ENCODE measurements around the gene SVIP. TPM values are rescaled to one million over a fixed set of nuclear protein-coding genes. Genes with fewer than 3 reads are reported as not detected.

SVIP gene
- polyA plus RNA-seq (ENCODE audit: insufficient read length in 4 of 4) = 10 to 100 TPM; 16.9 to 46.2 (median 41.6) TPM

DNA sequence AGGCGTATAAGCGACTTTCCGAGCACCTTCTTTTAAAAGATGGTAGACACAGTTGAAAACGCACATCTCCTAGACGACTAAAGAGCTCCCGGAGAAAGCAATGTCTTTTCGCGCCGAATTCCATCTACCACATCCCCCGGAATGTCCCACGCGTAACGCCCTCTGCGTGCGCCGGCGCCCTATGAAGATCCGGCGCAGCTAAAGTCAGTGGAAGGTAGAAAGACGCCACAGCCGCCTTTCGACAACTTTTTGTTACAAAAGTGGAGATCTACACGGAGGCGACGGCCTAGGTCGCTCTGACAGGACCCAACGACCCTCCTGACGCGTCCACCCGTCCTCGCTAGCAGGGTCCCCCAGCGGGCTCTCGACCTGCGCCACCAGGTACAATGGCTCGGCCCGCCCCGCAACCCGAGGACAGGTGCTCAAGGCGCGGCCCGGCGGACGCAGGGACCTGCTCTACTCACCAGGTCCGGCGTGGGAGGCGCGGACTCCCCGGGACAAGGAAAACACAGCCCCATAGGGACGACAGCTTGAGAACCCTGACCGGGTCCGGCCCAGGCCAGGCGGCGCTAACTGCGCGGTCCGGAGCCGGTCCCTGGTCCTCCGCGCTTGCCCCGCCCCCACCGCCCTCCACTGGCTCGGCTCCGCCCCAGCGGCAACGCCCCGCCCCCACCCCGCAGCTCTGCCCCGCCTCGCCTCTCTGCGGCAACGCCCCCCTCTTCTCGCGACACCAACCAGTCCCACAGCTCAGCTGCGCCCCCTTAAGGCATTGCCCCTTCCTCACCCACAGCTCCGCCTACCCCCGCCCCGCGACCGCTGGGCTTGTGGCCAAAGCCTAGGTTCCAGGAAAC is at the start of gene SVIP:
Gene SVIP (minus strand): TSS at position 571 of the 851 bp plus-strand sequence. CDS start 53 bp downstream, at position 518.
- DNase-seq (ENCODE audit: low read depth in 4 of 4, low spot score in 3 of 4) = peak; percentile 71 to 84 (median 78)

DNA sequence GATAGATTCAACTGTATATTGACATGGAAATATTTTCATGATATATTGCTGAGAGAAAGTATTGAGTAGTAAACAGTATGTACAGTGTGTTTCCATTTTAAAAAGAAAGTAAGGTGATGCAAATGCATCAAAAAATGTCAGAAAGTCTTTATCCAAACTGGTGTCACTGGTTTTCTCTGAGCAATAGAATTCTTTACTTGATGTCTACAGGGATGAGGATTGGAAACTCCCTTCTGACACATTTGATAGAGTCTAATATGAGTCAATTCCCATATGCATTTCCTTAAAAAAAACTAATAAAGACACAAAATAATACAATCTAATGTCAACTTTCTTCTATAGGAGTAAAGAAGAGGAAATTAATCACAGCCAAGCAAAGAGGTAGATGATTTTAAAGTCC is 49.0 kb upstream of the SVIP start:
- no peak for DNase-seq (ENCODE audit: low read depth in 4 of 4, low spot score in 3 of 4)

- DNase-seq (ENCODE audit: low read depth in 4 of 4, low spot score in 3 of 4) = no peak
Measured at GRCh38 chr11:22878039-22878438, 48.4 kb upstream of the SVIP start.

- peak; percentile 50 to 72 (median 64) for DNase-seq (ENCODE audit: low read depth in 4 of 4, low spot score in 3 of 4)
Measured at GRCh38 chr11:22875869-22876473, 46.4 kb upstream of the SVIP start.

GRCh38 chr11:22869325-22869724 is 39.7 kb upstream of the SVIP start:
- DNase-seq (ENCODE audit: low read depth in 4 of 4, low spot score in 3 of 4) = no peak

- DNase-seq (ENCODE audit: low read depth in 4 of 4, low spot score in 3 of 4) = no peak
Measured at GRCh38 chr11:22860241-22860640, 30.6 kb upstream of the SVIP start, which contains the start of gene CCDC179. Gene CCDC179, minus strand, starts transcription at chr11:22860474. Its CDS starts 53 bp downstream, at chr11:22860421.

GRCh38 chr11:22859756-22860155 is 30.2 kb upstream of the SVIP start:
- no peak for DNase-seq (ENCODE audit: low read depth in 4 of 4, low spot score in 3 of 4)

GRCh38 chr11:22851477-22851876 is 21.9 kb upstream of the SVIP start:
- no peak for DNase-seq (ENCODE audit: low read depth in 4 of 4, low spot score in 3 of 4)

- no peak for DNase-seq (ENCODE audit: low read depth in 4 of 4, low spot score in 3 of 4)
Measured at GRCh38 chr11:22846726-22847125, 17.1 kb upstream of the SVIP start.

GRCh38 chr11:22832315-22833015 is 2.9 kb upstream of the SVIP start:
- no peak for DNase-seq (ENCODE audit: low read depth in 4 of 4, low spot score in 3 of 4)

- no peak for DNase-seq (ENCODE audit: low read depth in 4 of 4, low spot score in 3 of 4)
Measured at GRCh38 chr11:22830082-22830414, 447 bp upstream of the SVIP start.

DNA sequence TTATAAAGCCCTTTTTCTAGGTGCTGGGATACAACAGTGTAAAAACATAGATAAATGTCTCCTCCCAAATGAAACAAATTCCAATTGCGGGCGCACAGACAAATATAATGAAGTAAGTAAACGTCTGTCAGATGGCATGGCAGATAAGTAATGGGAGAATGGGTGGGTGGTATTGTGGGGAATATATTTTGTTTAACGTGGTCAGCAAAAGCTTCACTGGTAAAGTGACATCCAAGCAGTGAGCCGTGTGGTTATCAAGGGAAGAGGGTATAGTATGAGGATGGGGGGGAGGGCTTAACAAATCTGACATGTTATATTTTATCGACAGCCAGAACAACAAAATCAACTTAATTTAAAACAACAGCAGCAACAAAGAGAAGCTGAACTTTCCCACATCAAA is 1.2 kb downstream of the SVIP start:
- DNase-seq (ENCODE audit: low read depth in 4 of 4, low spot score in 3 of 4) = no peak

DNA sequence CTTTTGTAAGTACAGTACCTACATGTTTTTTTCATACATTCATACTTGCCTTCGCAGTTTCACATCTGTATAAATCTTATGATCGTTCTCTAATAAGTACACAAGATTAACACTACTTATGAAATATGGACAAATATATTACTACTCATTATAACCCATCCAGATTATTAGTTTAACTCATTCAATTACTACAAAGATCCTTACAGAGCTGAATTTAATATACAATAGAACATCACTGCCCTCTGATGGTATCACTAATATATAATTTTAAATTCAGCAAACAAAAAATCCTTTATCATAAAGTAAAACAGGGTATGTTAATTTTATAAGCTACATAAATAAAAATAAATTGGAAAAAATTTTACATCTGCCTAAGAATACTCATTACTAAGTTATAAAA is 7.4 kb downstream of the SVIP start:
- no peak for DNase-seq (ENCODE audit: low read depth in 4 of 4, low spot score in 3 of 4)

- no peak for DNase-seq (ENCODE audit: low read depth in 4 of 4, low spot score in 3 of 4)
Measured at GRCh38 chr11:22809893-22810292, 19.7 kb downstream of the SVIP start.

DNA sequence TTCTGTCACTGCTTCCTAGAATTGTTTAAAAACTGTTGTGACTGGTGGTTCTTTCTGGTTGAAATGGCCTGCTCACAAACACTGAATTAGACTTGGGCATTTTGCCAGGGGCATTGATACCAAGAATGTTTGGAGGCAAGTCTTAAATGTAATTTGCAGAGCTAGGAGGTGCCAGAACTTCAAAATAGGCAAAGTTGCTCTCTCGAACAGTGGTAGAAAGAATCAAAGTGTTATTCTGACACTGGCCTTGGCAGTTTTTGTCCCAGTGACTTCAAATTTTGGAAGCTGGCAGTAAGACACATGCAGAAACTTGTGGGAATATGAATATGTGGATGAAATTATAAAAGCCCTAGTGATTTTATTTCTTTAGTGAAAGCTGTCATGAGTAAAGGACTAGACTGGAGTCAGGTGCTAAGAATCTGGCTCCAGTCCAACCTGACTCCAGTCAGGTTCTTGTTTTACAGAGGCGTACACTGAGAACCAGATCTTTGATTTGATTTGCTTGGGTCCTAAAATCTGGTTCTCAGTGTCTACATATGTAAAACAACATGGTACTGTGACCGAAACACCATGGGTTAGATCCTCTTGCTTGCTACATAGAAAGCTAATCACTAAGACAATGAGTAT is 20.9 kb downstream of the SVIP start:
- DNase-seq (ENCODE audit: low read depth in 4 of 4, low spot score in 3 of 4) = no peak

GRCh38 chr11:22807855-22808570 is 21.6 kb downstream of the SVIP start:
- no peak for DNase-seq (ENCODE audit: low read depth in 4 of 4, low spot score in 3 of 4)

DNA sequence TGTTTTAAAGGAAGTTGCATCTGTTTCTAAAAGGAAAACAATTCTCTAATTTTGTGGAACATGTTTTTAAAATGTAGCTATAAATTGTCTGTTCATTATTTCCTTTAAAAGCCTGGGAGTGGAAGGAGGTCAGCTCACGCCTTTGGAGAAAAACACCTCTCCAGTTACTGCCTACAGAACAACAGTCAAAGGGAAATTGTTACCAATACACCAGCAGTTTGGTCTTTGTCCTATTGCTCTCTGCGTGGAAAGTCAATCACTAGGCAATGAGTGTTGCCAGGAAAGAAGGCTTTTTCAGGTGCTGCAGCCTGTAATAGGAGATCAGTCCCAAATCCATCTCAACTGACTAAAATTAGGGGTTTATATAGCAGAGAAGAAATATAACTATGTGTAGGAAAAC is 22.2 kb downstream of the SVIP start:
- no peak for DNase-seq (ENCODE audit: low read depth in 4 of 4, low spot score in 3 of 4)

DNA sequence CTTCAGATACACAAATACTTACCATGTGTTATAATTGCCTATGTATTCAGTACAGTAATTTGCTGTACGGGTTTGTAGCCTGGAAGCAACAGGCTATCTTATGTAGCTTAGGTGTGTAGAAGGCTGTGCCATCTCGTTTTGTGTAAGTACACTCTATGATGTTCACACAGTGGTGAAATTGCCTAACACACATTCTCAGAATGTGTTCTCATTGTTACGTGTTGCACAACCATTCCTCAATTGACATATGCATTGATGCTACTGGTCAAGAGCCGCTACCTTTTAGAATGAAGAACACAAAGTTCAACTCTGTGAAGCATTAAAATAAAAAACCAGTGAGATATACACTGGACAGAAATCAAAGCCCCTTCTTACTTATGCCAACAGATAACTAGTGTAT is 26.7 kb downstream of the SVIP start:
- no peak for DNase-seq (ENCODE audit: low read depth in 4 of 4, low spot score in 3 of 4)

DNA sequence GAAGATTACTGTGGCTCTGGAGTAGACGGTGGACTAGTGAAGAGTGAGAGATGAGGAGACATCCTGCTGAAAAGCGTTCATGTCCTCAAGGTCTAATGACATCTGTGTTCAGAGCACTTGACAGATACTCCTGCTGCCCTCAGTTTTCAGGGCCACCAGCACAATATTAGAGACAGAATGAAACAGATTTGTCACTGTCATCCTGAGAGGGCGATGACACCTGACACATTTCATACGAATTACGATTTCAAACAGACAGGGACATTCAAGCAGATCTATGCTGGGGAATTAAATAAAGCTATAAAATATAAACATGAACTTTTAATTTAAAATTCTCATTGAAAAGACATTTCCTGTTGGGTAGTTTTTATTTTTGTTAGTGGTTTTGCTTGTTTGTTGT is 29.1 kb downstream of the SVIP start:
- no peak for DNase-seq (ENCODE audit: low read depth in 4 of 4, low spot score in 3 of 4)

DNA sequence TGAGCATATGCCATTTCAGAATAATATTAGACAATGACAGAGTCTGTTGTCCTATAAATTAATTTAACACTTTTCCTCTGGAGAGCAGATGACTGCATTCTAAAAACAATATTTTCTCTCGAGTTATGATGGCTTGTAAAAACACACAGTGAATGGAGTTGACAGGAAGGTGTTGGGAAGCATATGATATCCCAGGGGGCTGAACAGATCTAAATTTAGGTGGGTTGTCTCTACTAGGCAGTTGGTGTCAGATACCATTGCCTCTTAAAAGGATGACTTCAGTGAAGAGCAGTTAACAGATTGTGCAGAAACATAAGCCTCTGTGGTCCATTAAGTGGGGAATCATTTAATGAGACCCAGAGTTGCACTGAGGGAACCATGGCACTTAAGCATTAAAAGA is 30.7 kb downstream of the SVIP start:
- no peak for DNase-seq (ENCODE audit: low read depth in 4 of 4, low spot score in 3 of 4)

Data from left renal pelvis (tissue), 4 donors.